HCT116 (cell line): Measurements from ENCODE around the gene PEX11A. TPM values are rescaled to one million over a fixed set of nuclear protein-coding genes. Genes with fewer than 3 reads are reported as not detected.

Source experiments
- ATAC-seq: fragments of 200-7000 bp; cut with Tn5 transposase; 2 replicates; pipeline ENCODE4 v1.9.1; 2020; ENCODE audit warnings: mild to moderate bottlenecking, moderate library complexity
- Bru-seq: library from RNA; stranded (reverse); fragments of 400-500 nt; gene quantifications from one replicate; lab custom pipeline; 2021; lab: Mats Ljungman, UMichigan
- BruChase-seq, 2 experiments: library from RNA; stranded (reverse); fragments of 400-500 nt; gene quantifications; one replicate each; lab custom pipeline; 2021; lab: Mats Ljungman, UMichigan
- BruUV-seq: library from RNA; stranded (reverse); fragments of 400-500 nt; replicated peaks from 2 replicates; lab custom pipeline; 2021; lab: Mats Ljungman, UMichigan
- CTCF ChIA-PET: fragments of 300-600 bp; sonication (Branson Sonifier 250); formaldehyde crosslinking; loops from one replicate; lab custom pipeline; 2021; ENCODE audit warnings: antibody characterized with exemption; lab: Charles Lee
- POLR2A ChIA-PET: fragments of 300-600, 350-600 bp; sonication (Branson Sonifier 250); formaldehyde crosslinking; loops from one replicate; lab custom pipeline; 2021; ENCODE audit warnings: antibody characterized with exemption; lab: Charles Lee
- RAD21 ChIA-PET, 2 experiments: fragments of 300-600 bp; sonication (Branson Sonifier 250); formaldehyde crosslinking; loops; one replicate each; lab custom pipeline; 2023; ENCODE audit warnings: low total read pairs in 2 of 2; ENCODE audit not compliant: uncharacterized antibody in 2 of 2, unreplicated experiment in 2 of 2, low non-redundant PET in 1 of 2; lab: Charles Lee
- DNase-seq: peaks from one replicate; pipeline ENCODE4 v3.0.0-alpha.2; 2010; ENCODE audit warnings: low read depth, low spot score
- H2AFZ ChIP-seq: fragments of 200-600 bp; shearing (Covaris generic), sonication (generic); 2 replicates; pipeline ENCODE4 v1.6.1; 2017; ENCODE audit warnings: low read depth, mixed run types, mixed read lengths, antibody characterized with exemption, low read length; ENCODE audit not compliant: poor library complexity, severe bottlenecking
- H3K27ac ChIP-seq: 2 replicates; pipeline ENCODE4 v1.5.1; 2012; ENCODE audit warnings: low read depth, low read length
- H3K27me3 ChIP-seq: fragments of 200-600 bp; sonication (generic); 2 replicates; pipeline ENCODE4 v1.6.1; 2016; ENCODE audit warnings: mixed run types, low read length, mixed read lengths; ENCODE audit not compliant: insufficient read depth
- H3K36me3 ChIP-seq, 2 experiments: fragments of 200-500 bp in 1 of 2; fragments of 200-600 bp in 1 of 2; sonication (Bioruptor generic) in 1 of 2; sonication (generic) in 1 of 2; 2 replicates each; pipeline versions ENCODE4 v1.5.1 to v1.6.1; 2014 to 2016; ENCODE audit warnings: low read length in 2 of 2, inconsistent platforms in 1 of 2, mixed read lengths in 1 of 2, mixed run types in 1 of 2; ENCODE audit not compliant: insufficient read depth in 2 of 2, control insufficient read depth in 1 of 2
- H3K4me1 ChIP-seq, 2 experiments: fragments of 200-600 bp in 1 of 2; sonication (generic) in 1 of 2; 2 replicates each; pipeline versions ENCODE4 v1.5.1 to v1.6.1; 2012 to 2017; ENCODE audit warnings: low read length in 2 of 2, inconsistent platforms in 1 of 2, mild to moderate bottlenecking in 1 of 2, mixed read lengths in 1 of 2, mixed run types in 1 of 2, moderate library complexity in 1 of 2; ENCODE audit not compliant: insufficient read depth in 2 of 2, control insufficient read depth in 1 of 2
- H3K4me2 ChIP-seq: fragments of 200-600 bp; sonication (generic); 2 replicates; pipeline ENCODE4 v1.6.1; 2017; ENCODE audit warnings: mixed run types, low read length, mixed read lengths
- H3K4me3 ChIP-seq, 2 experiments: fragments of 200-600 bp in 1 of 2; sonication (generic) in 1 of 2; replicated peaks in 1 of 2; 2 replicates each; pipeline ENCODE4 v1.5.1; 2011 to 2016; ENCODE audit warnings: low read length in 2 of 2, control low read depth in 1 of 2, low read depth in 1 of 2, mild to moderate bottlenecking in 1 of 2, mixed read lengths in 1 of 2, mixed run types in 1 of 2
- H3K79me2 ChIP-seq: fragments of 200-600 bp; sonication (generic); 2 replicates; pipeline ENCODE4 v1.6.1; 2017; ENCODE audit warnings: mild to moderate bottlenecking, mixed run types, low read length, moderate library complexity, mixed read lengths; ENCODE audit not compliant: insufficient read depth
- H3K9ac ChIP-seq: fragments of 200-600 bp; sonication (generic); 2 replicates; pipeline ENCODE4 v1.6.1; 2016; ENCODE audit warnings: low read length, mixed read lengths
- H3K9me2 ChIP-seq: fragments of 200-600 bp; sonication (generic), shearing (Covaris generic); 2 replicates; pipeline ENCODE4 v1.6.1; 2017; ENCODE audit warnings: mixed run types, mild to moderate bottlenecking, moderate library complexity; ENCODE audit not compliant: insufficient read depth
- H3K9me3 ChIP-seq, 2 experiments: fragments of 200-500 bp in 1 of 2; fragments of 200-600 bp in 1 of 2; sonication (Bioruptor generic) in 1 of 2; sonication (generic) in 1 of 2; 2 replicates each; pipeline ENCODE4 v1.6.1; 2014 to 2017; ENCODE audit warnings: low read length in 2 of 2, mixed read lengths in 2 of 2, inconsistent platforms in 1 of 2, low read depth in 1 of 2, mild to moderate bottlenecking in 1 of 2, mixed run types in 1 of 2, moderate library complexity in 1 of 2; ENCODE audit not compliant: control insufficient read depth in 1 of 2, insufficient read depth in 1 of 2
- H4K20me1 ChIP-seq: fragments of 200-600 bp; sonication (generic), shearing (Covaris generic); 2 replicates; pipeline ENCODE4 v1.6.1; 2017; ENCODE audit warnings: mixed run types, mild to moderate bottlenecking, moderate library complexity; ENCODE audit not compliant: insufficient read depth
- CBX3 ChIP-seq: IDR thresholded peaks from 2 replicates; pipeline ENCODE4 v1.6.1; 2012; ENCODE audit warnings: low read depth
- CEBPB ChIP-seq: IDR thresholded peaks from 2 replicates; pipeline ENCODE4 v1.6.1; 2012; ENCODE audit warnings: low read depth
- EGR1 ChIP-seq: IDR thresholded peaks from 2 replicates; pipeline ENCODE4 v1.6.1; 2012; ENCODE audit warnings: low read depth
- ELF1 ChIP-seq: IDR thresholded peaks from 2 replicates; pipeline ENCODE4 v1.6.1; 2012; ENCODE audit warnings: low read depth, borderline replicate concordance
- EZH2 ChIP-seq: fragments of 200-600 bp; sonication (generic); IDR thresholded peaks from 2 replicates; pipeline ENCODE4 v1.6.1; 2017; ENCODE audit warnings: antibody characterized with exemption, mixed run types
- EZH2phosphoT487 ChIP-seq: fragments of 200-600 bp; IDR thresholded peaks from 2 replicates; pipeline ENCODE4 v1.6.1; 2018; ENCODE audit warnings: antibody characterized with exemption, borderline replicate concordance
- FOSL1 ChIP-seq: IDR thresholded peaks from 2 replicates; pipeline ENCODE4 v1.6.1; 2012; ENCODE audit warnings: low read depth
- POLR2A ChIP-seq: IDR thresholded peaks from 2 replicates; pipeline ENCODE4 v1.7.0; 2011; ENCODE audit warnings: borderline replicate concordance; ENCODE audit not compliant: insufficient read depth, insufficient read length; ENCODE audit errors: extremely low read depth
- POLR2AphosphoS5 ChIP-seq: IDR thresholded peaks from 2 replicates; pipeline ENCODE4 v1.6.1; 2011; ENCODE audit warnings: mild to moderate bottlenecking, low read depth, low read length, moderate library complexity
- RAD21 ChIP-seq: IDR thresholded peaks from 2 replicates; pipeline ENCODE4 v1.6.1; 2012; ENCODE audit warnings: low read depth, mild to moderate bottlenecking
- SIN3A ChIP-seq: IDR thresholded peaks from 2 replicates; pipeline ENCODE4 v1.6.1; 2012; ENCODE audit warnings: low read depth
- SP1 ChIP-seq: IDR thresholded peaks from 2 replicates; pipeline ENCODE4 v1.6.1; 2012; ENCODE audit warnings: low read depth
- TCF7L2 ChIP-seq: IDR thresholded peaks from 2 replicates; pipeline ENCODE4 v1.7.0; 2011; ENCODE audit warnings: borderline replicate concordance, inconsistent platforms; ENCODE audit not compliant: insufficient read depth, insufficient read length; ENCODE audit errors: extremely low read depth
- YY1 ChIP-seq: IDR thresholded peaks from 2 replicates; pipeline ENCODE4 v1.6.1; 2011; ENCODE audit warnings: low read length, low read depth, moderate library complexity, mild to moderate bottlenecking; ENCODE audit not compliant: insufficient replicate concordance; ENCODE audit errors: extremely low read depth
- ZFX ChIP-seq: fragments of 450-650 bp; IDR thresholded peaks from 2 replicates; pipeline ENCODE4 v1.6.1; 2017
- ZNF274 ChIP-seq: fragments of 200-500 bp; sonication (Bioruptor generic); IDR thresholded peaks from 2 replicates; pipeline ENCODE4 v1.6.1; 2014; ENCODE audit warnings: mild to moderate bottlenecking, low read depth, low read length, inconsistent platforms
- intact Hi-C: fragments of 100-400 bp; cut with micrococcal nuclease; formaldehyde crosslinking; loops from 2 replicates; pipeline ENCODE4 v1.10.0; 2022
- long read RNA-seq: library from polyadenylated mRNA; unstranded; transcript quantifications from one replicate; pipeline ENCODE4 v2.0.0, GENCODE V29; 2021; ENCODE audit not compliant: unreplicated experiment
- polyA plus RNA-seq: library from polyadenylated mRNA; unstranded; fragments of >200 nt; gene quantifications from 2 replicates; pipeline ENCODE4 v1.2.1, GENCODE V29; 2012; ENCODE audit warnings: missing spikeins
- total RNA-seq: library from RNA; stranded (reverse); gene quantifications from one replicate; pipeline ENCODE4 v1.2.1, GENCODE V29; 2021; ENCODE audit not compliant: unreplicated experiment
- TF ChIP-seq, protein P1 (sequence below): IDR thresholded peaks from 2 replicates; pipeline ENCODE4 v1.6.1; 2012
- TF ChIP-seq, protein P2 (sequence below): IDR thresholded peaks from 2 replicates; pipeline ENCODE4 v1.6.1; 2012

PEX11A gene, protein sequence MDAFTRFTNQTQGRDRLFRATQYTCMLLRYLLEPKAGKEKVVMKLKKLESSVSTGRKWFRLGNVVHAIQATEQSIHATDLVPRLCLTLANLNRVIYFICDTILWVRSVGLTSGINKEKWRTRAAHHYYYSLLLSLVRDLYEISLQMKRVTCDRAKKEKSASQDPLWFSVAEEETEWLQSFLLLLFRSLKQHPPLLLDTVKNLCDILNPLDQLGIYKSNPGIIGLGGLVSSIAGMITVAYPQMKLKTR
- total RNA-seq: 7.1 TPM
- 4.3 and 6.6 TPM in 2 replicates for polyA plus RNA-seq
- Bru-seq, nascent RNA: percentile 52 among the genes with signal in this experiment
- percentile 58 among the genes with signal in this experiment for BruChase-seq, experiment 1, labeled RNA remaining after a 6-hour chase
- BruChase-seq, experiment 2, labeled RNA remaining after a 2-hour chase: percentile 67 among the genes with signal in this experiment
- long read RNA-seq, transcript PEX11A-201 (3 exons, 2,740 nt): major isoform, 7 of 12 reads
- long read RNA-seq, partial matches to known transcripts: 0 of 12 reads
- long read RNA-seq, other reads (novel, unspliced or antisense): 5 of 12 reads

DNA sequence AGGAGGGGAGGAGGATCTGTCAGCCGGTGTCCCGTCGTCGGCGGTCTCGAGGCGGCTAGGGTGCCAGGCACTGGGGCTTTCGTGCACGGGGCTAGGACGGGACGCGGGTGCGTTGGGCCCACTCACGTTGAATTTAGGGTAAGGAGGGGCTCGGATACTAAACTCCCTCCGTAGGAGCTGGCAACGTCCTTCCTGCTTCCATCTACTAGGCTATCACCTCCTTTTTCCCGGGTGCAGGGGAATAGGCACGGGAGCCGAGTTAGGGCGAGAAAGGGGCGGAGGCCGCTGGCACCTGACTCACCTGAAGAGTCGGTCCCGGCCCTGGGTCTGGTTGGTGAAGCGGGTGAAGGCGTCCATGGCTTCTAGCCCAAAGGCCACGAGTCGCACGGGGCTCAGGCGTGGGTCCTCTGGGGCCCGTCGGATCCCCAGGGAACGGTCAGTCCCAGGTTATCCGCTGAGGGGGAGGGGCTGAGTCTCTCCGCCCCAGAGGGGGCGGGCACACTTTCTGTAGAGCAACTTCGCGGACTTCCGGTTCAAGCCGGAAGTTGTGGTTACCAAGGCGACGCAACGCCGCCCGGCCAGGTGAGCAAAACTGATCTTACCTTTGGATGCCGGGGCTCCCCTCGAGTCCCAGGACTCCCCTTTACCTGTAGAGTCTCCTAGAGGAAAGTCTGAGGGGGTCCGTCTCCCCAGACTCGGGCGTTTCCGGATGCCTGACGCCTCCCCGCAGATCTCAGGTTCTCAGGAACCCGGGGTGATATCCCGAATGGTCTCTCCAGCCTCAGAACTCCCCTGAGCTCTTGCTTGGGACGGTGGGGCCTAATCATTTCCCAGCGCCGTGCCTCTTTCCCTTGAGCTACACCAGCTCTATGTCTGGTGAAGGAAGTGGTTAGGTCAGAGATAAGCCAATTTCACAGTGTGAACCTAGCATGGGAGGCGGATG lies at the start of gene PEX11A, which contains the start of gene WDR93:
TSS of gene PEX11A (minus strand) at position 479 of the 943 bp plus-strand sequence. CDS start at position 357, 122 bp downstream.
TSS of gene WDR93 (plus strand) at position 536 of the 943 bp plus-strand sequence. CDS start 10,936 bp downstream, outside the sequence.
- no peaks in the 10 kb centered on the region for H4K20me1 ChIP-seq
- H3K9me2 ChIP-seq: no peaks in the 10 kb centered on the region
- H3K4me2 ChIP-seq: peak within 1 kb of the TSS; percentile 83
- DNase-seq: peak; percentile 59
- POLR2A ChIA-PET: no interaction called here
- TSS peak; percentile 78 for BruUV-seq
- H3K9me3 ChIP-seq: no peaks in the 10 kb centered on the region
- CTCF ChIA-PET: no interaction called here
- peak within 1 kb of the TSS; percentile 88 to 92 for H3K4me3 ChIP-seq
- no peaks in the 10 kb centered on the region for H3K36me3 ChIP-seq
- peak within 1 kb of the TSS; percentile 33; the same call in 1 of the 2 replicates for H3K27ac ChIP-seq
- ATAC-seq: peak; percentile 97
- intact Hi-C loops: no loop called here
- RAD21 ChIA-PET: no interaction called here
- peak; percentile 26 for TF ChIP-seq YY1
- TF ChIP-seq ZNF274: no peak
- no peak for TF ChIP-seq FOSL1
- TF ChIP-seq SP1: no peak
- no peak for TF ChIP-seq TCF7L2
- peak; percentile 45 for TF ChIP-seq ZFX
- TF ChIP-seq RAD21: no peak
- TF ChIP-seq EZH2: no peak
- TF ChIP-seq POLR2A: peak; percentile 30
- TF ChIP-seq CEBPB: no peak
- no peak for TF ChIP-seq EZH2phosphoT487
- no peak for TF ChIP-seq CBX3
- TF ChIP-seq, protein P1, sequence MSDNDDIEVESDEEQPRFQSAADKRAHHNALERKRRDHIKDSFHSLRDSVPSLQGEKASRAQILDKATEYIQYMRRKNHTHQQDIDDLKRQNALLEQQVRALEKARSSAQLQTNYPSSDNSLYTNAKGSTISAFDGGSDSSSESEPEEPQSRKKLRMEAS: 0 out of 2 replicates have a peak, but pooled peaks have one; percentile 34
- TF ChIP-seq EGR1: peak; percentile 52; the same call in 1 of the 2 replicates
- peak; percentile 88 for TF ChIP-seq POLR2AphosphoS5
- TF ChIP-seq, protein P2, sequence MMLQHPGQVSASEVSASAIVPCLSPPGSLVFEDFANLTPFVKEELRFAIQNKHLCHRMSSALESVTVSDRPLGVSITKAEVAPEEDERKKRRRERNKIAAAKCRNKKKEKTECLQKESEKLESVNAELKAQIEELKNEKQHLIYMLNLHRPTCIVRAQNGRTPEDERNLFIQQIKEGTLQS: no peak
- TF ChIP-seq SIN3A: peak; percentile 1; the same call in 1 of the 2 replicates
- no peak; the same call in 1 of the 2 replicates for TF ChIP-seq ELF1
- TF ChIP-seq, all 23 proteins: peak for 7
- Histone ChIP-seq H3K4me1 (peaks cover 7 to 13% of the 10 kb centered on the region in 2 experiments), H3K27me3 (no peaks in the 10 kb centered on the region), H3K9ac (peak within 1 kb of the TSS; percentile 69), H3K79me2 (no peaks in the 10 kb centered on the region), H2AFZ (peak within 1 kb of the TSS; percentile 96)
